HG03457 (cell line): Measurements from ENCODE around the gene RARS2.

Source experiments
- ATAC-seq: cut with Tn5 transposase; IDR thresholded peaks from one replicate; pipeline ENCODE4 v1.9.1; 2021; ENCODE audit warnings: moderate number of reproducible peaks; ENCODE audit not compliant: unreplicated experiment

The RARS2 gene

DNA sequence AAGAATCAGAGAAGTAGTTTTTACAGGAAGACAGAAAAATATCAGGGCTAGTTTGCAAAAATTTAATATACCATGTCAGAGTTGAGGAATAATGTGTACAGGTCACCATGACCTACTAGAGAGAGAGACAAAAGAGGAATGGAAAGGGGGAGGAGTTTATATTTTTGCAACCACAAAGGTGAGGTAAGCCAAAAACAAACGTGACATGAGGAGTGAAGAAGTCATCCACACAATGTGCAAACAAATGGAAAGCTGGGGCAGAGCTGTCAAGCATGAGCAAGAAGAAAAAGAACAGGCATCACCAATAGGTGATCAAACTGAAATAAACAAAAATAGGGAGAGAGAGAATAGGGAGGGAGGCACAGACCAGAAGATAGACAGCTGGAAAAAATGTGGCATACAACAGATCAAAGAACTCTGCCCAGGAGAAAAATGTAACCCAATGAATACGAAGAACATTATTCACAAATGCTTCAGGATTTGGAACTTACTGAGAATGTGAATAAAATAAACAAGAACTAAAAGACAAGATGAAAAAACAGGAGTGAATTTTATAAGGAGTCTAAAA lies 15.5 kb downstream of the RARS2 start:
- ATAC-seq = no peak

DNA sequence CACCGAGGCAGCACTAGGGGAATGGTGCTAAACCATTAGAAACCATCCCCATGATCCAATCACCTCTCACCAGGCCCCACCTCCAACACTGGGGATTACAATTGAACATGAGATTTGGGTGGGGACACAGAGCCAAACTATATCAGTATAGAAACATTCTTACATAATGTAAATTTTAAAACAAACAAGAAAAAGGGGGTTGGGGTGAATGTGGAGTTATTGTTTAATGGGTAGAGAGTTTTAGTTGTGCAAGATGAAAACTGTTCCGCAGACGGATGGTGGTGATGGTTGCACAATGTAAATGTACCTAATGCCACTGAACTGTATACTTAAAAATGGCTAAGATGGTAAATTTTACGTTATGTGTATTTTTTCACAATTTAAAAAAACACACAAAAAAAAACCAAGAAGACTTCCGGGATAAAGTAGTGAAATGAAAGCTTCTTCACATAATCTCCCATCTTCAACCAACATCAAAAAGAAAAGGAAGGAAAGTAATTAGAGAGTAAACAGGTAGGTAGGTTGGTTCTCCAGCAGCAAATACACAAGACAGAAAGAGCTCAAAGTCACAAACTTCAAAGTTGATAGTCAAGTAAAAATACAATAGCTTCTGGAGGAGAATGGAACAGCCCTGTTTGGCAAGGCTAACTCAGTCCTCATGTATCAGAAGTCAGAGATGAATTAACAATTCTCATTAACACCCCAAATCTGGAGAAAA lies 16.3 kb downstream of the RARS2 start:
- ATAC-seq = no peak

DNA sequence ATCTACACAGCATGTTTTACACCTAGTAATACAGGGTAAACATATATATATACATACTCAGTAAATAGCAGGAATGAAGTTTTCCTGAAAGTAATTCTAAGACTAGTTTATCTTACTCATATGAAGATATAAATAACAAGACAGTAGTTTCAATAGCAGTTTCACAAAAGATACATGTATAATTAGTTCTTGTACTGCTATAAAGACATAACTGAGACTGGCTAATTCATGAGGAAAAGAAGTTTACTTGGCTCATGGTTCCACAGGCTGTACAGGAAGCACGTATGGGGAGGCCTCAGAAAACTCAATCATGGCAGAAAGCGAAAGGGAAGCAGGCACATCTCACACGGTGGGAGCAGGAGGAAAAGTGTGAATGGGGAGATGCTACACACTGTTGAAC lies 16.9 kb downstream of the RARS2 start:
- ATAC-seq = no peak

- ATAC-seq = no peak
These were observed 17.8 kb downstream of the RARS2 start for GRCh38 chr6:87572021-87572420.

DNA sequence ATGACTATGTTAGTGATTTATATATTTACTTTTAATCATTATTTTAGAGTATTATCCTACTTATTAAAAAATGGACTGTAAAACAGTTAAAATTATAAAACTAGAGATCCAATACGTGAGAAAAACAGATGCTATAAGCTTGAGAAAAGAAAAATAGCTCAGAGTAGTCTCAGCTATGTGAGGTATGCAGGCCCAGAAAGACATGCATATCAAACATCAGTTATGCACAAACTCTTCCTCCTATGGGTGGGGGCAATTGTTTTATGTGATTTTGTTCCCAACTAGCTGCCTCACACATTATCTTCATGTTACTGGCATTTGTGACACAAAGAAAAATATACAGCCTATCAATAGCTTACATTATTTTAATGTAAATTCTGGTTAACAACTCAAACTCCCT lies 28.8 kb downstream of the RARS2 start:
- no peak for ATAC-seq

GRCh38 chr6:87558446-87558845 lies 31.3 kb downstream of the RARS2 start:
- no peak for ATAC-seq

DNA sequence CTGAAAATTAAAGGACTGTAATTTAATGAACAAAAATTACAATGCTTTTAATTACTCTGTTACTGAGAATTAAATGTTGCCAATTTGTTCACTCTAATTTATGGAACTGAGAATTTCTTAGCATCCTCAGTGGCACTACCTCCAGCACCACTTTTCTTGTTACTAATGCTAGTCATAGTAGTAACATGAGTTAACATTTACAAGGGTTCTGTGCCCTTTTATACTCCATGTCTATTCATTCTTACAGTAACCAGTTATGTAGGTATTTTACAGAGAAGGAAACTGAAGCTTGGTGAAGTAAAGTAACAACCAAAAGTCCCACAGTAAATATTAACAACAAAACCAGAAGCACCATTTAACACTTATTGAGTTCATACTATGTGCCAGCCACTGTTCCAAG lies 34.3 kb downstream of the RARS2 start:
- no peak for ATAC-seq

DNA sequence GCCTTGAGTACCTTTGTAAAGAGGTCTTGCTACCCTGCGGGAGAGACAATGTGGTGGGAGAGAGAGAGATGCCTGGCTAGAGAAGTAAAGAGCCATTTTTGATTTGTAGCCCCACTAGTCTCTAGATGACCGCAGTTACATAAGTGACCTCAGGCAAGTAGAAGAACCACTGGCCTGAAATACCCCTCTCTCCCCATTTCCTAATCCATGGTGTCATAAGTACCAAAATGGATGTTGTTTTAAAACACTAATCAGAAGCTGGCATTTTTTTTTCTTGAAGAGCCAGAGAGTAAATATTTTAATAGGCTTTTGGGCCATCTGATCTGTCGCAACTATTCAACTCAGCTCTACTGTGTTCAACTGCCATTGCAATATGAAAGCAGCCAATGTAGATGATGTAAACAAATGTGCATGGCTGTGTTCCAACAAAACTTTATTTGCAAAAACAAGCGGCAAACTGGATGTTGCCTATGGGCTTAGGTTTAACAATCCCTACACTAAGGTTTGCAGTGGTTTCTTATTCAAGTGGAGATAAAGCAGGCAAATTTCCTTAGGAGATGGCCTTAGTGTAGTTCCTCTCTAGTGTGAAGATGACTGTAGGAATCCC lies 36.5 kb downstream of the RARS2 start:
- ATAC-seq = no peak

DNA sequence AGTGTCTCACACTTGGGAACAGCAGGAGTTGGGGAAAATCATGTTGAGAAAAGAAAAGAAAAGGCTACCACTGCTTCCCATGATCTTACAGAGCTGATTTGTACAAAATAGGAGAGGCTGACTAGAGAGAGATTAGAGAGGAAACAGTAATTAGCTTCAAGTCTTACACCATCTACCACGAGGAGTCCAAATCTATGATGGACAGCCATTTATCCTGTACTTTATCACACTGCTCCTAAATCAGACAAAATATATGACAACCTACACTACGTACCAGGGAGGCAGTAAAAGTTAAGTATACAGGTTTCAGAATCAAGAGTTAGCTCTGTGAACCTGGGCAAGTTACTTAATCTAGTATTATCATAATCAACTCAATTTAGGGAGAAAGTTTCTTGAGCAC lies 38.0 kb downstream of the RARS2 start:
- ATAC-seq = no peak

- no peak for ATAC-seq
These were observed 45.4 kb downstream of the RARS2 start for GRCh38 chr6:87544474-87544735.

DNA sequence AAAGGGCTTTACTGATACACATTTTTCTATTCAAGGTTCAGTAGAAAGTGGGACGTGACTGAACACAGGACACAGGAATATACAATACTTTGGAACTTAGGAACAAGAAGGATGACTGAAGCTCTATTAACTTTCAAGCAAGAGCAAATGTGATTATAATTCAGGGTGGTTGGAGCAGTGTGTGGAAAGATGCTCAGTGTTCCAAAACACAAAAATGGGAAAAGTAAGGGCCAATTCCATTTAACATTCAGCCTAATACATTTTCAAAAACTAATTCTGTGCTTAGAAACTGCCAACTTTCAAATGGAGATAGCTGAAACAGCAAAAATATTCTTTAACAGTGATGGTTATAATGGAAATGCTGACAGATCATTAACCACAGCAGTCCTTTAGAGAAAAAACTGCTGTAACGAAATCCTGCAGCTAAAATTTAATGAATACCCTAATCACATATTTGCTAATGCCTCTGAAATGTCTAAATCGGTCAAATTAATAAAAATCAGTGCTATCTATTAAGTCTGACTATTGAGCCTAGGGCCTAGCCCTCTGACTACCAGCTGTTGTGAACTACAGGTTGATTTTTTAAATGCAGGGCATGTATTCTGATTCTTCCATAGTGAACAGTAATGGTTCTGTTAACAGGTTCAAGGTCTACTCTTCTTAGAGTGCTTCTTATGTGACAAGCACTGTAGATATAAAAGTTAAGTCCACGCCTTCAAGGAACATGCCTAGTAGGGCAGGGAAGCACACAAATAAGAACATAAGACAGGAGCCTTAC lies 45.9 kb downstream of the RARS2 start:
- no peak for ATAC-seq

DNA sequence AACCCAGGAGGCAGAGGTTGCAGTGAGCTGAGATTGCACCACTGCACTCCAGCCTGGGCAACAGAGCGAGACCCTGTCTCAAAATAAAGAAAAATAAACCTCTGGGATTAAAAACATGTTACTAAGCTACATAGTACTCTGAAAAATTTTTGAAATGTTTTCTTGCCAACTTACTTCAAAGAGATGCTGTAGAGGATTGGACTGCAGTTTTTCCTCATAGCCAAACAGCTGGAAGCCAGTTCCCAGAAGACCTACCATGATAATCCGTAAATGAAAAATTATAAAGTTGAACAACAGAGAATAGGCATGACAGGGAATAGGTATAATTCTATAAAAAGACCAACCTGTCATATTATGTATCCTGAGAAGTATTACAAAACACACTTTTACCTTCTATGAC lies 48.0 kb downstream of the RARS2 start:
- ATAC-seq = no peak

- ATAC-seq = no peak
These were observed 48.7 kb downstream of the RARS2 start for GRCh38 chr6:87541041-87541440.

GRCh38 chr6:87540539-87540938 lies 49.2 kb downstream of the RARS2 start:
- ATAC-seq = no peak

DNA sequence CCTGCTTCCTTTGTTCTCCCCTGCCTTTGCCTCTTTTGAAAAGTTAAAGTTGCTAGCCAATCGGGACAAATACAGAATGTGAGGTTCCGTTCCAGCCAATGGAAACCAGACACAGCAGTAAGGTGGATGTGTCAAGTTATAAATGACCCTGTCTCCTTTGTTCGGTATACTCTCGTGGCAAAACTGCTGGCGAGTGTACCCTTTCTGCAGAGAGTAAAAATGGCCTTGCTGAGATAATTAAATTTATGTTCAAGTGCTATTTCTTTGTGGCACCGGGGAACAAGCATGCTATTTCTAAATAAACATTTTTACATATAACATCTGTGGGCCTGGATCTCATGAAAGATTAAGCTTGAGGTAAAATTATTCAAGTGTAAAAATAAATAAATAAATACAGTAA lies 50.2 kb downstream of the RARS2 start:
- no peak for ATAC-seq

- no peak for ATAC-seq
These were observed 51.1 kb downstream of the RARS2 start for GRCh38 chr6:87538510-87539260.

- ATAC-seq = no peak
These were observed 55.3 kb downstream of the RARS2 start for GRCh38 chr6:87534377-87535047.

GRCh38 chr6:87529221-87529620 lies 60.6 kb downstream of the RARS2 start:
- ATAC-seq = no peak

DNA sequence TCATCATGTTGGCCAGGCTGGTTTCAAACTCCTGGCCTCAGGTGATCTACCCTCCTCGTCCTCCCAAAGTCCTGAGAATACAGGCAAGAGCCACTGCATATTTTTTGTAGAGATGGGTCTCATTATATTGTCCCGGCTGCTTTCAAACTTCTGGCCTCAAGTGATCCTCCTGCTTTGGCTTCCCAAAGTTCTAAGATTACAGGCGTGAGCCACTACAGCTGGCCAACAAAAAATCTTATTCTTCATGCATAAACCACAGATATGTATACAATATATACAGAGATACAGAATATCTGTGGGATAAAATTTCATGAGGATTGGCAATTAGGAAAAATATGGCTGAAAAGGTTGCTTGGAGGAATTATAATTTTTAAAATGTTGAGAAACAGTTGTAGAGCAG lies 67.1 kb downstream of the RARS2 start:
- no peak for ATAC-seq

GRCh38 chr6:87518453-87518852 lies 71.3 kb downstream of the RARS2 start:
- no peak for ATAC-seq

GRCh38 chr6:87514831-87515230 lies 75.0 kb downstream of the RARS2 start:
- no peak for ATAC-seq
